CD4-positive, CD25-positive, alpha-beta regulatory T cell (primary cell): Measurements from ENCODE around the gene CERS6. TPM values are rescaled to one million over a fixed set of nuclear protein-coding genes. Genes with fewer than 3 reads are reported as not detected.

Experiments
- ATAC-seq, 2 donors: fragments of 150-1000 bp; cut with Tn5 transposase; one replicate each; pipeline ENCODE4 v1.10.0; 2021; ENCODE audit warnings: low read depth in 2 of 2, moderate number of reproducible peaks in 2 of 2, moderate library complexity in 1 of 2
- DNase-seq, 3 donors: peaks; one replicate each; pipeline versions ENCODE4 v3.0.0 to v3.0.0-alpha.2; 2012 to 2022; ENCODE audit warnings: mixed read lengths in 1 of 3
- H3K27ac ChIP-seq: one replicate; pipeline ENCODE4 v1.7.0; 2013; ENCODE audit warnings: mild to moderate bottlenecking, low read length; ENCODE audit not compliant: insufficient read depth, poor library complexity, severe bottlenecking
- H3K27me3 ChIP-seq: one replicate; pipeline ENCODE4 v1.7.0; 2013; ENCODE audit warnings: low read length; ENCODE audit not compliant: control insufficient read depth, insufficient read depth
- H3K36me3 ChIP-seq: one replicate; pipeline ENCODE4 v1.7.0; 2013; ENCODE audit warnings: mild to moderate bottlenecking, low read length, moderate library complexity; ENCODE audit not compliant: control insufficient read depth, insufficient read depth
- H3K4me1 ChIP-seq: 2 replicates; pipeline ENCODE4 v1.7.0; 2013; ENCODE audit warnings: mild to moderate bottlenecking, low read length; ENCODE audit not compliant: insufficient read depth, control insufficient read depth, poor library complexity, severe bottlenecking
- H3K4me3 ChIP-seq: one replicate; pipeline ENCODE4 v1.7.0; 2013; ENCODE audit warnings: low read depth, mild to moderate bottlenecking, low read length, moderate library complexity
- H3K9me3 ChIP-seq, 2 experiments: 1 replicate in 1 of 2; 2 replicates in 1 of 2; pipeline ENCODE4 v1.7.0; 2013; ENCODE audit warnings: low read length in 2 of 2, mild to moderate bottlenecking in 1 of 2, moderate library complexity in 1 of 2; ENCODE audit not compliant: control insufficient read depth in 2 of 2
- H3K27ac Mint-ChIP-seq, 3 donors: one replicate each; pipeline ENCODE4 v1.8.0; 2020 to 2022; ENCODE audit warnings: mild to moderate bottlenecking in 3 of 3, mixed read lengths in 3 of 3, moderate library complexity in 2 of 3
- H3K27me3 Mint-ChIP-seq: one replicate; pipeline ENCODE4 v1.8.0; 2022; ENCODE audit warnings: mild to moderate bottlenecking, mixed read lengths
- H3K36me3 Mint-ChIP-seq: one replicate; pipeline ENCODE4 v1.8.0; 2020; ENCODE audit warnings: mixed read lengths
- H3K4me1 Mint-ChIP-seq, 4 donors: one replicate each; pipeline ENCODE4 v1.8.0; 2020 to 2022; ENCODE audit warnings: mixed read lengths in 4 of 4, mild to moderate bottlenecking in 1 of 4
- H3K4me3 Mint-ChIP-seq, 4 donors: one replicate each; pipeline ENCODE4 v1.8.0; 2020 to 2022; ENCODE audit warnings: mild to moderate bottlenecking in 4 of 4, mixed read lengths in 4 of 4, moderate library complexity in 3 of 4
- H3K9me3 Mint-ChIP-seq, 7 donors: one replicate each; pipeline ENCODE4 v1.8.0; 2020 to 2022; ENCODE audit warnings: mixed read lengths in 7 of 7, mild to moderate bottlenecking in 3 of 7, moderate library complexity in 2 of 7
- polyA plus RNA-seq, 4 donors: library from polyadenylated mRNA; unstranded; fragments of 300-500 nt; fragmentation: Illumina TruSeq; gene quantifications; one replicate each; pipeline ENCODE4 v1.2.3, GENCODE V29; 2021
- total RNA-seq: library from RNA; stranded (reverse); gene quantifications from one replicate; pipeline ENCODE4 v1.2.3, GENCODE V29; 2022

CERS6 gene
- total and polyA plus RNA-seq, 5 donors from 2014 or later = 1.3 to 5.3 (median 3.6) TPM

DNA sequence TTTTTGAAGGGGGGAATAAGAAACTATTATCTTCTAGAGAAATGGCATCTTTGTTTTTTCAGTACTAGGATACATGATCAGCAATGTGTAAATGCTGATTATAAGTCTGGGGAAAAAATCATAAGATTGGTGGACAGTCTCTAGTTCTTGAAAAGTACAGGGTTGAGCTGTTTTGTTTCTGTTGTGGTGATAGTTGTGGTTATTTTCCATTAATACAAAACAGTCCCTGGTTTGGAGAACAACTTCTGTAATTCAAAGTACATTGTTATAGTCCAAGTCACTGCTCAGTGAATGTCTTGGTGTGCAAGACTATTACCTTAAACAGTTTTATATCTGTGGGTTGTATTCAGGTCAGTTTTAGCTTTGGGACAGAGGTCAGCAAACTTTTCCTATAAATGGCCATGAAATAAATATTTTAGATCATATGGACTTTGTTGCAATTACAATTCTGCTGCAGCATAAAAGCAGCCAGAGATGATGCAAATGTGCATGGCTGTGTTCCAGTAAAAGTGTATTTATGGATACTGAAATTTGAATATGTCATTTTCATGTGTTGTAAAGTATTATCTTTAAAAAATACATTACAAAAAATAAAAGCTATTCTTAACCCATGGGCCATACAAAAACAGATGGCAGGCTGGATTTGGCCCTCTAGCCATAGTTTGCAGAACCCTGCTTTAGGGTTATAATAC is 111.0 kb downstream of the CERS6 start:
- Histone ChIP-seq H3K4me3 (no peak overlapping the region), H3K27me3 (no peaks in the 10 kb centered on the region), H3K4me1 (no peaks in the 10 kb centered on the region), H3K9me3 (no peaks in the 10 kb centered on the region), H3K36me3 (no peaks in the 10 kb centered on the region), H3K27ac (no peak overlapping the region)
- no peak for ATAC-seq
- Mint-ChIP-seq H3K27me3 (no peaks in the 10 kb centered on the region), H3K4me1 (peaks cover 0 to 18% (median 0%) of the 10 kb centered on the region in 4 donors), H3K4me3 (no peak overlapping the region), H3K9me3 (no peaks in the 10 kb centered on the region), H3K27ac (no peak overlapping the region), H3K36me3 (peaks cover 8% of the 10 kb centered on the region)
- no peak for DNase-seq

DNA sequence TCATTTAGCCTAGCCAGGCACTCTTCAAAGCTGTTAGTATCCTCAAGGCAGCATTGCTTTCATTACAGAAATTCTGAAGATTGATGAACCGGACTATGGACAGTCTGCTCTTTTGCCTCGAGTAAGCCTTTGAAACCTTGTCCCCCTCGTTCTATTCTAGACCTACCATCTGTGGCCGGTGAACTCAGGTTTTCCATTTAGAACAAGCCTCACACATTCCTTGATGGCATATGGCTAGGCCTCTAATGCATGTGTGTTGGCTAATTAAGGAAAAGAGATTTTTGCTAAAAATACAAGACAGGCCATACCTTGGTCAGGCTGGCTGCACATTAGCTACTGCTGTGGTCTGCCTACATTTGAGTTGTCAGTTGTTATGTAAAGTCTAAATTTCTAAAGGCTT is 111.8 kb downstream of the CERS6 start:
- Histone ChIP-seq H3K4me3 (no peak overlapping the region), H3K27me3 (no peaks in the 10 kb centered on the region), H3K9me3 (no peaks in the 10 kb centered on the region), H3K36me3 (no peaks in the 10 kb centered on the region), H3K4me1 (no peaks in the 10 kb centered on the region), H3K27ac (no peak overlapping the region)
- no peak for ATAC-seq
- H3K4me1 Mint-ChIP-seq = peaks cover 0 to 18% (median 1%) of the 10 kb centered on the region in 4 donors
- H3K27me3 Mint-ChIP-seq = no peaks in the 10 kb centered on the region
- no peak overlapping the region for H3K4me3 Mint-ChIP-seq
- H3K36me3 Mint-ChIP-seq = peaks cover 4% of the 10 kb centered on the region
- H3K9me3 Mint-ChIP-seq = no peaks in the 10 kb centered on the region
- no peak overlapping the region for H3K27ac Mint-ChIP-seq
- no peak for DNase-seq

DNA sequence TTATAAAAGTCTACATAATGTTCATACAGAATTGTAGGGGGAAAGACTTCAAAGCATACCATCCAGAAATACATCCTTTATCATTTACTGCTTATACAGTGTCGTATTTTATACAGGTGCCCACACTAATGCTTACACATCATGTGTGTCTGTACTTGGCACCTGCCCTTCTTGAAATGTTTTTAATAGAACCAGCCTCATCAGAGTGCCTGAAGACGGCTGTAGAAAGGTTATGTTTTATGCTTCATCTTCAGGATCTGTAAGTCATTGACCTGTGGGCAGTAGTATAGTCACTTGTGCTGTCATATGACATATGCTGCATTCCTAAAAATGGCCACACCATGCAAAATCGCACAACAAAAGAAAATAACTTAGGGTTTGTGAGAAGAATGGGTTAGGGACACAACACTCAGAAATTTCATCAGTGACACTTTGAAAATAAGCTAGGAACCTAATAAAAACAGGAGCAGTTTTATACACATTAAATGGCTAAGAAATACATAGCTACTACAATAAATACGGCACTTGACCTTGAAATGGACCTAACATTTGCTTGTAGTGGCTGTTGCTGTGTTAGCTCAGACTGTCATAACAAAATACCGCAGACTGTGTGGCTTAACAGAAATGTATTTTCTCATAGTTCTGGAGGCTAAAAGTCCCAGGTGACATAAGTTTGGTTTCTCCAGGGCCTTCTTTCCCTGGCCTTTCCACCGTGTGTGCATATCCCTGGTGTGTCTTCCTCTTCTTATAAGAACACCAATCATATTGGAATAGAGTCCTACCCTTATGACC is 112.6 kb downstream of the CERS6 start:
- H3K4me1 ChIP-seq = no peaks in the 10 kb centered on the region
- H3K36me3 ChIP-seq = no peaks in the 10 kb centered on the region
- Mint-ChIP-seq H3K4me1 (peaks cover 0 to 18% (median 1%) of the 10 kb centered on the region in 4 donors), H3K4me3 (no peak overlapping the region), H3K9me3 (no peaks in the 10 kb centered on the region), H3K27ac (no peak overlapping the region), H3K27me3 (no peaks in the 10 kb centered on the region), H3K36me3 (no peaks in the 10 kb centered on the region)
- DNase-seq (no peak), ATAC-seq (no peak)
- H3K4me3 ChIP-seq = no peak overlapping the region
- H3K27me3 ChIP-seq = no peaks in the 10 kb centered on the region
- H3K27ac ChIP-seq = no peak overlapping the region
- no peaks in the 10 kb centered on the region for H3K9me3 ChIP-seq

DNA sequence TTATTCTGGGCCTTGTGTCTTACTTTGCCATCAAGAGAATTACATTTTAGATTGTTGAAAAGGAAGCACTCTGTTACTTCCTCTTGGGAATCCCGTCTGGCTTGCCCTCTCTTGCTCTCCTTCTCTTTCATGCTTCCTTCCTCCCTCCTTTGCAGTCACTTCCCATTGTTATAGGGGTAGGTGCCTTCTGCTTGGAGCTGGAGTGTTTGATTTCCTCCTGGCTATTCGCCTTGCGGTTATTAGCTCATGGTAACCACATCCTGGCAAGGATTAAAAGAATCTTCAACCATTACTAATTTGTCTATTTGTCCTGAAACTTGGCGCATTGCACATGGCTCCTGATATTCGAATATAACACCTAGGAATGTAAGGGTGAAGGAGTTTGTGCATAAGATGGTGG is 115.0 kb downstream of the CERS6 start:
- H3K27ac Mint-ChIP-seq = no peak overlapping the region
- H3K9me3 Mint-ChIP-seq = no peaks in the 10 kb centered on the region
- H3K4me3 Mint-ChIP-seq = no peak overlapping the region
- H3K36me3 Mint-ChIP-seq = no peaks in the 10 kb centered on the region
- H3K27me3 Mint-ChIP-seq = no peaks in the 10 kb centered on the region
- Histone ChIP-seq H3K4me1 (no peaks in the 10 kb centered on the region), H3K9me3 (no peaks in the 10 kb centered on the region), H3K27me3 (no peaks in the 10 kb centered on the region), H3K27ac (no peak overlapping the region), H3K36me3 (no peaks in the 10 kb centered on the region), H3K4me3 (no peak overlapping the region)
- peaks cover 0 to 6% (median 1%) of the 10 kb centered on the region in 4 donors for H3K4me1 Mint-ChIP-seq
- ATAC-seq = no peak
- DNase-seq = no peak

DNA sequence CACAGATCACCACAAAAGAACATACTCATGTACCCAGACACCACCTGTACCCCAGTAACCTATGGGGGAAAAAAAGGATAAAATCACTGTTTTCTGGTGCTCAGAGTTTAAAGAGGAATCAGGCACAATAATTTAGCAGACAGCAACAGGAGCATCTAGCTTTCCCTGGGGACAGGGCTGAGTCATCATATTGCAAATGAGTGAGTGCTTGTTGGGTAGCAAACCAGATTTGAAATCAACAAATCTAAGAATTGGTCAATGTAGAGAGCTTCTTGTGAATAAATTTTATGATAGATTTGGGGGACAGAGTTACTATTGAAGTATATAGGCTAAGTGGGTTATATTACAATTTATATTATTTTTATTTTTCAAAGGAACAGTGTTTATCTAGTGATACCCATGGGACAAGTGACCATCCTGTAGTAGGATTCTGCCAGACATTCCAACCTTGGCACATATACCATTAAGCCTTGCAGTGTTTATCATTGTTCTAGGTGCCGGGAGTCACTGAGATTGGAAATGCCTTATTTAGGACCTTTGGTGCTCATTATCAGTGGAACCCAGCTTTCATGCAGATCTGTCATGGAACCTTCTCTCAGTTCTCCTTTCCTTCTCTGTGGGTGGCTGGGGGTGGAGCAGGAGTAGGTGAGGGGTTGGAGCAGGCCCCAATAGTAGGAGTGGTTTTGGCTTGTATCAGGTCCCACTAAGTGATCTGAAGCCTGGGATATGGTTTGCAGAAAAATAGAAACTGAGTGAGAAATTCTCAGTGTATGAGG is 117.2 kb downstream of the CERS6 start:
- H3K9me3 Mint-ChIP-seq = no peaks in the 10 kb centered on the region
- Histone ChIP-seq H3K36me3 (no peaks in the 10 kb centered on the region), H3K4me1 (no peaks in the 10 kb centered on the region), H3K27ac (no peak overlapping the region), H3K4me3 (no peak overlapping the region), H3K27me3 (no peaks in the 10 kb centered on the region), H3K9me3 (no peaks in the 10 kb centered on the region)
- no peak overlapping the region for H3K4me3 Mint-ChIP-seq
- peak overlapping the region in 1 of 3 donors; percentile 14 for H3K27ac Mint-ChIP-seq
- H3K4me1 Mint-ChIP-seq = peaks cover 0 to 3% (median 1%) of the 10 kb centered on the region in 4 donors
- no peak for ATAC-seq
- no peak for DNase-seq
- H3K36me3 Mint-ChIP-seq = no peaks in the 10 kb centered on the region
- H3K27me3 Mint-ChIP-seq = no peaks in the 10 kb centered on the region

DNA sequence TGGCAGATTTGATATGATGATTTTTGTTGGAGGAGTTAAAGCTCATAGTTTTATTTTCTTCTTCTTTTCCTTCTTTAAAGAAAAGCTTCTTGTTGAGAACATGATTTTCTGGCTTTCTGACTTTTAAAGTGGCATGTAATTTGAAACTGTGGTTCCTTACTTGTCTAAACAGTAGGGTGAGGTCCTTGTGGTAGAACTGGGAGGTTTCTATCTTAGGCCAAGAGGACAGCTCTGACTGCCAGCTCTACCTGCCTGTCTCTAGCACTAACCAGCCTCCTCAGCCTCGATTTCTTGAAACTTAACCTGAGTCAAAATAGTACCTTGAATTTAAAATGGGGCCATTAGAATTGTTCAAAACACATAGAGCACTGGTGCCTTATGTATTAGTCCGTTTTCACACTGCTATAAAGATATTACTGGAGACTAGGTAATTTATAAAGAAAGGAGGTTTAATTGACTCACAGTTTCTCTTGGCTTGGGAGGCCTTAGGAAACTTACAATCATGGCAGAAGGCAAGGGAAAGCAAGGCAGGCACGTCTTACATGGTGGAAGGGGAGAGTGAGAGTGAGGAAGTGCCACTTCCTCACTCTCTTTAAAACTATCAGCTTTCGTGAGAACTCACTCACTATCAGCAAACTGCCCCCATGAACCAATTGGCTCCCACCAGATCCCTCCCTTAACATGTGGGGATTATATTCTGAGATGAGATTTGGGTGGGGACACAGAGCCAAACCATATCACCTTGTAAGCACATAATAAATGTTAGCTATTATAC is 119.0 kb downstream of the CERS6 start:
- Histone ChIP-seq H3K9me3 (no peaks in the 10 kb centered on the region), H3K27ac (no peak overlapping the region), H3K36me3 (no peaks in the 10 kb centered on the region), H3K4me3 (no peak overlapping the region), H3K4me1 (no peaks in the 10 kb centered on the region), H3K27me3 (no peaks in the 10 kb centered on the region)
- no peak for DNase-seq
- ATAC-seq = no peak
- H3K9me3 Mint-ChIP-seq = no peaks in the 10 kb centered on the region
- H3K36me3 Mint-ChIP-seq = no peaks in the 10 kb centered on the region
- no peaks in the 10 kb centered on the region for H3K27me3 Mint-ChIP-seq
- no peak overlapping the region for H3K27ac Mint-ChIP-seq
- no peak overlapping the region for H3K4me3 Mint-ChIP-seq
- H3K4me1 Mint-ChIP-seq = peaks cover 0 to 7% (median 3%) of the 10 kb centered on the region in 4 donors

DNA sequence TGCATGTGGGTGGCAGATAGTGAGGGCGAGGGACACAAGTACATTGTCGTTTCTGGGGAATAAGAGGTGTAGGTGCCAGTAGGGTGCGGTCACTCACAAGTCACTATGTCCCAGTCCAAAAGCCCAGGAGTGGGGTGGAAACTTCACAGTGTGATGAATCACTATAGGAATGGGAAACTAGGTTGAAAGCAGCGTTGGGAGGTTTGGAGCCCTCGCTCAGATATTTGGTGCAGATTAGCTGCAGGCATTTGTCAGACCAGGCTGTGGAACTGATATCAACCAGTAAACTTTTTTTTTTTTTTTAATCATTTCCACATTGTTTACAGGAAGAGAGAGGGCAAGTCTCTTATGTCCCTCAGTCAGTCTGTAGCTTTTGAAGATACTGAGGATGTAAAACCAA is 121.8 kb downstream of the CERS6 start:
- no peak for ATAC-seq
- H3K27me3 ChIP-seq = no peaks in the 10 kb centered on the region
- no peak overlapping the region for H3K27ac Mint-ChIP-seq
- H3K4me1 Mint-ChIP-seq = peaks cover 4 to 28% (median 13%) of the 10 kb centered on the region in 4 donors
- H3K9me3 Mint-ChIP-seq = no peaks in the 10 kb centered on the region
- no peak overlapping the region for H3K4me3 ChIP-seq
- no peak overlapping the region for H3K27ac ChIP-seq
- H3K36me3 Mint-ChIP-seq = no peaks in the 10 kb centered on the region
- peaks cover 8% of the 10 kb centered on the region for H3K4me1 ChIP-seq
- no peaks in the 10 kb centered on the region for H3K9me3 ChIP-seq
- no peak for DNase-seq
- no peak overlapping the region for H3K4me3 Mint-ChIP-seq
- H3K36me3 ChIP-seq = no peaks in the 10 kb centered on the region
- no peaks in the 10 kb centered on the region for H3K27me3 Mint-ChIP-seq
